CD8-positive, alpha-beta memory T cell (primary cell): ENCODE results near the gene ACTR1A. TPM values are rescaled to one million over a fixed set of nuclear protein-coding genes. Genes with fewer than 3 reads are reported as not detected.

Experiments used
- CTCF ChIA-PET: fragments of 350-600 bp; sonication (Branson Sonifier 250); formaldehyde crosslinking; loops from one replicate; lab custom pipeline; 2021; ENCODE audit warnings: antibody characterized with exemption; lab: Charles Lee
- POLR2A ChIA-PET: fragments of 350-600 bp; sonication (Branson Sonifier 250); formaldehyde crosslinking; loops from one replicate; lab custom pipeline; 2021; ENCODE audit warnings: antibody characterized with exemption; lab: Charles Lee
- DNase-seq, 5 donors: peaks; one replicate each; pipeline versions ENCODE4 v3.0.0 to v3.0.0-alpha.2; 2020 to 2022; ENCODE audit warnings: mixed read lengths in 1 of 5
- H3K27ac ChIP-seq: one replicate; pipeline ENCODE4 v1.7.0; 2013; ENCODE audit warnings: low read depth, mild to moderate bottlenecking, low read length, moderate library complexity
- H3K27me3 ChIP-seq: 2 replicates; pipeline ENCODE4 v1.7.0; 2013; ENCODE audit warnings: low read length, mild to moderate bottlenecking; ENCODE audit not compliant: insufficient read depth, poor library complexity, severe bottlenecking
- H3K36me3 ChIP-seq: 2 replicates; pipeline ENCODE4 v1.7.0; 2013; ENCODE audit warnings: mild to moderate bottlenecking, low read length, moderate library complexity; ENCODE audit not compliant: insufficient read depth
- H3K4me1 ChIP-seq: 2 replicates; pipeline ENCODE4 v1.7.0; 2013; ENCODE audit warnings: mild to moderate bottlenecking, low read length, moderate library complexity; ENCODE audit not compliant: insufficient read depth
- H3K4me3 ChIP-seq: 2 replicates; pipeline ENCODE4 v1.7.0; 2013; ENCODE audit warnings: mild to moderate bottlenecking, low read length
- H3K9me3 ChIP-seq: 2 replicates; pipeline ENCODE4 v1.7.0; 2013; ENCODE audit warnings: mild to moderate bottlenecking, low read length
- H3K27ac Mint-ChIP-seq, 8 donors: one replicate each; pipeline ENCODE4 v1.8.0; 2020 to 2021; ENCODE audit warnings: mixed read lengths in 8 of 8, mild to moderate bottlenecking in 6 of 8, inconsistent platforms in 3 of 8, moderate library complexity in 3 of 8
- H3K27me3 Mint-ChIP-seq, 2 donors: one replicate each; pipeline ENCODE4 v1.8.0; 2020 to 2021; ENCODE audit warnings: mixed read lengths in 2 of 2, mild to moderate bottlenecking in 1 of 2, moderate library complexity in 1 of 2
- H3K36me3 Mint-ChIP-seq, 3 donors: one replicate each; pipeline ENCODE4 v1.8.0; 2020 to 2021; ENCODE audit warnings: mixed read lengths in 3 of 3, inconsistent platforms in 1 of 3, mild to moderate bottlenecking in 1 of 3
- H3K4me1 Mint-ChIP-seq, 3 donors: one replicate each; pipeline ENCODE4 v1.8.0; 2020 to 2021; ENCODE audit warnings: mixed read lengths in 3 of 3, inconsistent platforms in 1 of 3, mild to moderate bottlenecking in 1 of 3
- H3K4me3 Mint-ChIP-seq, 7 donors: one replicate each; pipeline ENCODE4 v1.8.0; 2020 to 2021; ENCODE audit warnings: mixed read lengths in 7 of 7, mild to moderate bottlenecking in 6 of 7, moderate library complexity in 4 of 7, inconsistent platforms in 2 of 7
- H3K9me3 Mint-ChIP-seq, 5 donors: one replicate each; pipeline ENCODE4 v1.8.0; 2020 to 2022; ENCODE audit warnings: mixed read lengths in 5 of 5, mild to moderate bottlenecking in 3 of 5, moderate library complexity in 2 of 5, inconsistent platforms in 1 of 5
- polyA plus RNA-seq: library from polyadenylated mRNA; unstranded; fragments of 300-500 nt; fragmentation: Illumina TruSeq; gene quantifications from one replicate; pipeline ENCODE4 v1.2.3, GENCODE V29; 2021
- total RNA-seq, 2 experiments: library from RNA; stranded (reverse); gene quantifications; one replicate each; pipeline ENCODE4 v1.2.3, GENCODE V29; 2021

The ACTR1A gene
- total and polyA plus RNA-seq, 3 experiments from 2014 or later = 76.4 to 80.4 (median 79.6) TPM

- Histone ChIP-seq H3K4me3 (no peak overlapping the region), H3K9me3 (no peaks in the 10 kb centered on the region), H3K27me3 (no peaks in the 10 kb centered on the region), H3K4me1 (no peaks in the 10 kb centered on the region), H3K27ac (no peak overlapping the region), H3K36me3 (no peaks in the 10 kb centered on the region)
- Mint-ChIP-seq H3K4me1 (peaks cover 14 to 18% (median 17%) of the 10 kb centered on the region in 3 donors), H3K36me3 (peaks cover 0 to 46% (median 18%) of the 10 kb centered on the region in 3 donors), H3K4me3 (no peak overlapping the region), H3K27ac (no peak overlapping the region), H3K9me3 (no peaks in the 10 kb centered on the region), H3K27me3 (no peaks in the 10 kb centered on the region)
- no peak for DNase-seq
- ChIA-PET CTCF (no interaction called here), POLR2A (interaction anchor here (0.6 kb wide), 1 partner anchor 10 kb away, joined by 4 read pairs; no protein-coding TSS in a partner anchor)
Observed at GRCh38 chr10:102524746-102525145, 22.2 kb upstream of the ACTR1A start.

GRCh38 chr10:102523250-102524029 is 20.9 kb upstream of the ACTR1A start:
- no peaks in the 10 kb centered on the region for H3K36me3 ChIP-seq
- H3K9me3 ChIP-seq = no peaks in the 10 kb centered on the region
- no peaks in the 10 kb centered on the region for H3K27me3 Mint-ChIP-seq
- H3K4me3 ChIP-seq = no peak overlapping the region
- ChIA-PET CTCF (interaction anchor here (1.2 to 1.7 kb wide), 2 partner anchors 15 to 60 kb away, joined by 3 to 5 read pairs; no protein-coding TSS in a partner anchor), POLR2A (no interaction called here)
- no peak overlapping the region for H3K4me3 Mint-ChIP-seq
- peak overlapping the region in 2 of 8 donors; percentile 1 to 5 for H3K27ac Mint-ChIP-seq
- no peaks in the 10 kb centered on the region for H3K4me1 ChIP-seq
- DNase-seq = no peak
- peaks cover 0 to 48% (median 18%) of the 10 kb centered on the region in 3 donors for H3K36me3 Mint-ChIP-seq
- H3K27ac ChIP-seq = no peak overlapping the region
- no peaks in the 10 kb centered on the region for H3K9me3 Mint-ChIP-seq
- no peaks in the 10 kb centered on the region for H3K27me3 ChIP-seq
- peaks cover 13 to 18% (median 17%) of the 10 kb centered on the region in 3 donors for H3K4me1 Mint-ChIP-seq

- H3K27me3 Mint-ChIP-seq = no peaks in the 10 kb centered on the region
- CTCF ChIA-PET = interaction anchor here (1.2 to 1.7 kb wide), 2 partner anchors 14 to 61 kb away, joined by 3 to 5 read pairs; no protein-coding TSS in a partner anchor
- Histone ChIP-seq H3K36me3 (no peaks in the 10 kb centered on the region), H3K4me3 (no peak overlapping the region), H3K27me3 (no peaks in the 10 kb centered on the region), H3K27ac (no peak overlapping the region), H3K4me1 (no peaks in the 10 kb centered on the region), H3K9me3 (no peaks in the 10 kb centered on the region)
- H3K27ac Mint-ChIP-seq = peak overlapping the region in 2 of 8 donors; percentile 28 to 75
- POLR2A ChIA-PET = interaction anchor here (0.6 kb wide), 1 partner anchor 84 kb away, joined by 10 read pairs; no protein-coding TSS in a partner anchor
- DNase-seq = no peak
- H3K4me3 Mint-ChIP-seq = no peak overlapping the region
- peaks cover 0 to 46% (median 18%) of the 10 kb centered on the region in 3 donors for H3K36me3 Mint-ChIP-seq
- H3K9me3 Mint-ChIP-seq = no peaks in the 10 kb centered on the region
- peaks cover 13 to 23% (median 17%) of the 10 kb centered on the region in 3 donors for H3K4me1 Mint-ChIP-seq
Observed at GRCh38 chr10:102522874-102523249, 20.4 kb upstream of the ACTR1A start.

- ChIA-PET POLR2A (interaction anchor here (0.6 kb wide), 1 partner anchor 21 kb away, joined by 3 read pairs; no protein-coding TSS in a partner anchor), CTCF (interaction anchor here (0.7 to 1.0 kb wide), 2 partner anchors 9 to 15 kb away, joined by 3 read pairs; partner anchors contain the start of gene SUFU)
- Mint-ChIP-seq H3K9me3 (no peaks in the 10 kb centered on the region), H3K4me3 (no peak overlapping the region), H3K27me3 (no peaks in the 10 kb centered on the region), H3K36me3 (peaks cover 0 to 52% (median 17%) of the 10 kb centered on the region in 3 donors), H3K4me1 (peaks cover 17 to 28% (median 19%) of the 10 kb centered on the region in 3 donors), H3K27ac (no peak overlapping the region)
- Histone ChIP-seq H3K4me1 (no peaks in the 10 kb centered on the region), H3K36me3 (peaks cover 4% of the 10 kb centered on the region), H3K9me3 (no peaks in the 10 kb centered on the region), H3K27ac (no peak overlapping the region), H3K27me3 (no peaks in the 10 kb centered on the region), H3K4me3 (no peak overlapping the region)
- DNase-seq = no peak
Observed at GRCh38 chr10:102519246-102519825, 16.8 kb upstream of the ACTR1A start.

- no peak for DNase-seq
- Histone ChIP-seq H3K4me1 (no peaks in the 10 kb centered on the region), H3K27ac (no peak overlapping the region), H3K9me3 (no peaks in the 10 kb centered on the region), H3K36me3 (peaks cover 7% of the 10 kb centered on the region), H3K4me3 (no peak overlapping the region), H3K27me3 (no peaks in the 10 kb centered on the region)
- Mint-ChIP-seq H3K27ac (peak overlapping the region in 2 of 8 donors; percentile 36), H3K9me3 (no peaks in the 10 kb centered on the region), H3K36me3 (peaks cover 0 to 59% (median 16%) of the 10 kb centered on the region in 3 donors), H3K4me1 (peaks cover 15 to 27% (median 19%) of the 10 kb centered on the region in 3 donors), H3K27me3 (no peaks in the 10 kb centered on the region), H3K4me3 (no peak overlapping the region)
- ChIA-PET POLR2A (no interaction called here), CTCF (no interaction called here)
Observed at GRCh38 chr10:102517553-102517952, 15.0 kb upstream of the ACTR1A start.

GRCh38 chr10:102515724-102516123 is 13.2 kb upstream of the ACTR1A start:
- Mint-ChIP-seq H3K9me3 (no peaks in the 10 kb centered on the region), H3K36me3 (peaks cover 0 to 60% (median 13%) of the 10 kb centered on the region in 3 donors), H3K27me3 (no peaks in the 10 kb centered on the region), H3K27ac (no peak overlapping the region), H3K4me1 (peaks cover 14 to 27% (median 20%) of the 10 kb centered on the region in 3 donors), H3K4me3 (no peak overlapping the region)
- Histone ChIP-seq H3K9me3 (no peaks in the 10 kb centered on the region), H3K4me1 (peaks cover 5% of the 10 kb centered on the region), H3K27ac (no peak overlapping the region), H3K27me3 (no peaks in the 10 kb centered on the region), H3K36me3 (peaks cover 11% of the 10 kb centered on the region), H3K4me3 (no peak overlapping the region)
- no peak for DNase-seq
- CTCF ChIA-PET = interaction anchor here (1.6 kb wide), 1 partner anchor 12 kb away, joined by 7 read pairs; the partner anchor contains the start of gene SUFU
- POLR2A ChIA-PET = no interaction called here

- H3K9me3 ChIP-seq = no peaks in the 10 kb centered on the region
- H3K4me3 Mint-ChIP-seq = no peak overlapping the region
- H3K27ac ChIP-seq = no peak overlapping the region
- no peak overlapping the region for H3K4me3 ChIP-seq
- no peaks in the 10 kb centered on the region for H3K27me3 ChIP-seq
- CTCF ChIA-PET = no interaction called here
- peaks cover 0 to 61% (median 12%) of the 10 kb centered on the region in 3 donors for H3K36me3 Mint-ChIP-seq
- H3K9me3 Mint-ChIP-seq = no peaks in the 10 kb centered on the region
- POLR2A ChIA-PET = interaction anchor here (0.5 kb wide), 1 partner anchor 10 kb away, joined by 4 read pairs; no protein-coding TSS in a partner anchor
- peaks cover 11% of the 10 kb centered on the region for H3K36me3 ChIP-seq
- peaks cover 10 to 22% (median 16%) of the 10 kb centered on the region in 3 donors for H3K4me1 Mint-ChIP-seq
- no peak overlapping the region for H3K27ac Mint-ChIP-seq
- H3K4me1 ChIP-seq = peaks cover 5% of the 10 kb centered on the region
- DNase-seq = no peak
- no peaks in the 10 kb centered on the region for H3K27me3 Mint-ChIP-seq
Observed at GRCh38 chr10:102514487-102515311, 12.2 kb upstream of the ACTR1A start.
